NCI-H460 (cell line): ENCODE measurements around the gene SEMA5A. TPM values are rescaled to one million over a fixed set of nuclear protein-coding genes. Genes with fewer than 3 reads are reported as not detected.

Source experiments
- DNase-seq: peaks from one replicate; pipeline ENCODE4 v3.0.0-alpha.2; 2016; ENCODE audit warnings: low read depth; ENCODE audit errors: extremely low read depth
- total RNA-seq: library from RNA; depleted of rRNA; stranded (reverse); fragments of >200 nt; shearing (Covaris generic); gene quantifications from 2 replicates; pipeline ENCODE4 v1.2.3, GENCODE V29; 2014

SEMA5A gene
- total RNA-seq, 1 experiment from 2014 or later: 5.3 TPM

- no peak for DNase-seq
Measured at GRCh38 chr5:9483243-9483642, 62.6 kb downstream of the SEMA5A start.

- DNase-seq: no peak
Measured at GRCh38 chr5:9482381-9482780, 63.5 kb downstream of the SEMA5A start.

- DNase-seq: no peak
Measured at GRCh38 chr5:9480499-9480898, 65.4 kb downstream of the SEMA5A start.

- DNase-seq: no peak
Measured at GRCh38 chr5:9479990-9480389, 65.9 kb downstream of the SEMA5A start.

- no peak for DNase-seq
Measured at GRCh38 chr5:9479361-9479760, 66.5 kb downstream of the SEMA5A start.

- no peak for DNase-seq
Measured at GRCh38 chr5:9477537-9477936, 68.3 kb downstream of the SEMA5A start.

- DNase-seq: no peak
Measured at GRCh38 chr5:9474219-9475002, 71.5 kb downstream of the SEMA5A start.

GRCh38 chr5:9473624-9474023 is 72.3 kb downstream of the SEMA5A start:
- no peak for DNase-seq

- no peak for DNase-seq
Measured at GRCh38 chr5:9470410-9470809, 75.5 kb downstream of the SEMA5A start.

- no peak for DNase-seq
Measured at GRCh38 chr5:9468060-9468388, 77.9 kb downstream of the SEMA5A start.

GRCh38 chr5:9467199-9468059 is 78.4 kb downstream of the SEMA5A start:
- no peak for DNase-seq

- no peak for DNase-seq
Measured at GRCh38 chr5:9466697-9467096, 79.2 kb downstream of the SEMA5A start.

GRCh38 chr5:9464478-9464877 is 81.4 kb downstream of the SEMA5A start:
- DNase-seq: no peak

- no peak for DNase-seq
Measured at GRCh38 chr5:9462109-9462508, 83.8 kb downstream of the SEMA5A start.

GRCh38 chr5:9460885-9461645 is 84.8 kb downstream of the SEMA5A start:
- no peak for DNase-seq

GRCh38 chr5:9456435-9457042 is 89.3 kb downstream of the SEMA5A start:
- DNase-seq: no peak

GRCh38 chr5:9455826-9456434 is 89.9 kb downstream of the SEMA5A start:
- no peak for DNase-seq

GRCh38 chr5:9454491-9454890 is 91.4 kb downstream of the SEMA5A start:
- DNase-seq: no peak

GRCh38 chr5:9454012-9454481 is 91.8 kb downstream of the SEMA5A start:
- no peak for DNase-seq

GRCh38 chr5:9453480-9454011 is 92.3 kb downstream of the SEMA5A start:
- no peak for DNase-seq
